GM20000 (cell line): ENCODE data around the gene OR8D1.

Experiments
- DNase-seq: peaks from one replicate; pipeline ENCODE4 v3.0.0; 2012; ENCODE audit warnings: low spot score
- CTCF ChIP-seq: IDR thresholded peaks from 2 replicates; pipeline ENCODE4 v1.5.1; 2012; ENCODE audit warnings: mild to moderate bottlenecking, control low read depth; ENCODE audit errors: extremely low read depth, missing control alignments

OR8D1 gene

GRCh38 chr11:124311269-124311668 lies 2.5 kb downstream of the OR8D1 start:
- no peak for TF ChIP-seq CTCF
- DNase-seq: no peak

DNA sequence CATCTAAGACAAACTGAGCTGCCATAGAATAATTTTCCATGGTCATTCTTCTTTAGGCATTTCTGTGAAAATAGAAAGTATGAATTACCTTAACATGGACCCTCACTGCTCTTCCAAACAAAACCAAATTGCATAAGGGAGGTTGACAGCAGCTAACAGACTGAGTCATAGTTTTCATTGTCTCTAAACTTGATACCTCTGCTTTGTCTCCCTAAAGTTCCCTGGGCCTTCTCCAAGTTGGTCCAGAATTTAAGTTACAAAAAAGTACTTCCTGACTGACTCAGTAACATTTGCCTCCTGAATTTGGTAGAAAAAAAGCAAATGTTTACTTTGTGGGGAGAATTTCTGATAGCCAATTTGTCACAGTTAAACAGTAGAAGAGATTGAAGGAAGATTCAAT lies 3.0 kb downstream of the OR8D1 start:
- TF ChIP-seq CTCF: no peak
- DNase-seq: no peak

DNA sequence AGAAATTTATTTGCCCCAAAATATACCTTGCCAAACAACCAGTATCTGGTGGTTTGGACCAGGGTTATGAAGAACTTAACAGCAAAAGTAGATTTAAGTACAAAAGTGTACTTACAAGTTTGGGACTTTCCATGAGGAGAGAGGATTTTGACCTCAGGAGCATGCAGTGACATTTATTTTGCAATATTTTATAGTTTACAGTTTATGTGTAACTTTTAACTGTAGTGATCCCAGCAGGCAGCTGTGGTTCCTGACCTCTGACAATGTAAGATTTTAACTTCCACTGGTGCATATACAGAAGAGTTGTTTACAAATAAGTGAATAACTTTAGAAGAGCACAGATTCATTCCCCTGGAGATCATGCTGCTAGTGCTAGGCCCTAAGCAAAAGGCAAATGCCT lies 6.7 kb downstream of the OR8D1 start:
- DNase-seq: no peak
- TF ChIP-seq CTCF: no peak

DNA sequence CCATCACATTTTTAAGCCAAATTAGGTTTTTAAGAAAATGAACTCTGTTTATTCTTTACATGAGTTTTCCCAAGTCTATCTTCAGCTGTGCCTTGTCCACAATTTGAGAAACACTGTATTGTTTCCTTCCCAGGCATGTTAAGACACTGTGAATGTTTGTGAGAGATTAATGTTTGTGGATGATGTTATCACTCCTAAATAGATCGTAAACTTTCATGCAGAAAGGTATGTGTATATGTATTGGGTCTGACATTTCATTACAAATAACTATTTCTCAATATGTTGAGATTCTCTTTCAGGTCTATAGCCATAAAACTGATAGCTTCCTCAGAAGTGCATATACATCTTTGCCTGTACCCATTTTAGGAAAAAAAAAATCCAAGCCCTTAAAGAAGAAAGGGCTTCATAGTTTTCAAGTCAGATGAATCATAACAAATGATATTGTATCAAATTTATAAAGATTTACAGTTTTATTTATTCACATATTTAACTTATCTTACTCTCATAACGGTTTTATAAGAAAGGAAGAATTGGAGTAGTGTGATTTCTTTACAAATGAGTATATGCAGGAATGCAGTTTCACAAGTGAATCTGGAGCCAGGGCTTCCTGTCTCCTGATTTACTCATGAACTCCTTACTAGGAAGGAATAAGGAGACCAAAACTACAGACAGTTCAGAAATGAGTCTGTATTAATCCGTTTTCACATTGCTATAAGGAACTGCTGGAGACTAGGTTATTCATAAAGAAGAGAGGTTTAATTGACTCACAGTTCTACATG lies 11.2 kb downstream of the OR8D1 start:
- TF ChIP-seq CTCF: no peak
- no peak for DNase-seq

DNA sequence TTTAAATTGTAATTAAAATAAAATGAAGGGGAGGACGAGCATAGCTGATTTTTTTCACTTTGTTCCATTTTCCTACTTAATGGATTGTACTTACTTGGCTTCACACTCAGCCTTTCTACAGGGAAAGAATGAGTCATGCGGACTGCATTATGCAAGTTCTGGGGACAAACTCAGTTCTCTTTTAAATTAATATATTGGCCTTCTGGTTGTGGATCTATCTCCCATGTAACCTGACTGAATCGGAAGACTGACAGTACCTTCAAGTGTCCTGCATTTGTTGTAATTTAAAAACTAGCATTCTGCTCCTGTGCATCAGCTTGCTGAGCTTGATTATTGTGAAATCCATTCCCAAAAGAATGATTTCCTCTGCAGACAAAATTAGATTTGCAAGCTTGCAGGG lies 12.2 kb downstream of the OR8D1 start:
- TF ChIP-seq CTCF: no peak
- DNase-seq: no peak

- no peak for DNase-seq
- no peak for TF ChIP-seq CTCF
Measured at GRCh38 chr11:124297921-124298320, 15.8 kb downstream of the OR8D1 start.

DNA sequence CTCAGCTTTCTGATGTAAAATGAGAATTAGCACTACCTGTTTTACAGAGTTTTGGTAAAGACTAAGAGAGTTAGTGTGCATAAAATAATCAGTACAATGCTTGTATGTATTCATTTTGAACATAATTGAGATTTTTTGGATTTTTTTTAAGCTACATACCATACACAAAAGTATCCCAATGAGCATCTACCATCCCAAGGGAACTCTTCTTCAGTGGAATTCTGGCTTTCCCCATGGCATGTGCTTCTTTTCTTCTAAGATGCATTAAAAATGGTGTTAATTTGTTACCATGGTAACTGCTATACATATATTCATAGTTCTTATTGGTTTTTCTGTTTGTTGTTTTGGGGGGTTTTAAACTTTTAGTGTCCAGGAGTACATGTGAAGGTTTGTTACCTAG lies 17.7 kb downstream of the OR8D1 start:
- no peak for TF ChIP-seq CTCF
- DNase-seq: no peak
